HEK293 (cell line): ENCODE data around the gene SYS1.

ENCODE experiments used
- CTCF ChIA-PET: fragments of 350-600 bp; formaldehyde crosslinking; extraction: SDS; loops from one replicate; lab custom pipeline; 2021; ENCODE audit warnings: antibody characterized with exemption; lab: Yijun Ruan, JAX
- POLR2A ChIA-PET: fragments of 300-600 bp; formaldehyde crosslinking; extraction: SDS; loops from one replicate; lab custom pipeline; 2020; ENCODE audit warnings: antibody characterized with exemption, inconsistent platforms; lab: Yijun Ruan, JAX
- H3K27ac ChIP-seq: fragments of 200-500 bp; sonication (Bioruptor generic); 2 replicates; pipeline ENCODE4 v1.5.1; 2014; ENCODE audit warnings: low read depth, low read length, control low read depth, inconsistent platforms; ENCODE audit errors: extremely low read depth
- H3K36me3 ChIP-seq, 2 experiments: fragments of 200-500 bp in 1 of 2; sonication (Bioruptor generic) in 1 of 2; 1 replicate in 1 of 2; 2 replicates in 1 of 2; pipeline ENCODE4 v1.5.1; 2014 to 2017; ENCODE audit warnings: inconsistent platforms in 2 of 2, low read length in 2 of 2; ENCODE audit not compliant: control insufficient read depth in 2 of 2, insufficient read depth in 1 of 2
- H3K4me1 ChIP-seq: fragments of 200-500 bp; sonication (Bioruptor generic); 2 replicates; pipeline ENCODE4 v1.5.1; 2014; ENCODE audit warnings: mild to moderate bottlenecking, low read length, inconsistent platforms; ENCODE audit not compliant: control insufficient read depth, insufficient read depth
- H3K4me3 ChIP-seq: 2 replicates; pipeline ENCODE4 v1.5.1; 2011; ENCODE audit warnings: low read depth, mild to moderate bottlenecking, control low read depth, low read length, moderate library complexity
- H3K9me3 ChIP-seq: fragments of 200-500 bp; sonication (Bioruptor generic); 2 replicates; pipeline ENCODE4 v1.5.1; 2014; ENCODE audit warnings: low read depth, low read length, inconsistent platforms; ENCODE audit not compliant: control insufficient read depth, insufficient read depth
- ATF2 ChIP-seq: fragments of 450-650 bp; formaldehyde crosslinking; IDR thresholded peaks from 2 replicates; pipeline ENCODE4 v1.5.1; 2016; ENCODE audit warnings: missing biosample characterization, missing genetic modification characterization, low read depth
- GLI4 ChIP-seq: fragments of 450-650 bp; formaldehyde crosslinking; IDR thresholded peaks from 2 replicates; pipeline ENCODE4 v1.5.1; 2016; ENCODE audit warnings: missing biosample characterization, missing genetic modification characterization
- GLIS2 ChIP-seq: fragments of 450-650 bp; formaldehyde crosslinking; IDR thresholded peaks from 2 replicates; pipeline ENCODE4 v1.5.1; 2016; ENCODE audit warnings: missing biosample characterization, missing genetic modification characterization
- HIC1 ChIP-seq: fragments of 450-650 bp; formaldehyde crosslinking; IDR thresholded peaks from 2 replicates; pipeline ENCODE4 v1.5.1; 2016; ENCODE audit warnings: missing biosample characterization, missing genetic modification characterization
- KLF1 ChIP-seq: fragments of 450-650 bp; formaldehyde crosslinking; IDR thresholded peaks from 2 replicates; pipeline ENCODE4 v1.5.1; 2016; ENCODE audit warnings: missing biosample characterization, missing genetic modification characterization
- PRDM1 ChIP-seq: fragments of 450-650 bp; formaldehyde crosslinking; IDR thresholded peaks from 2 replicates; pipeline ENCODE4; 2016; ENCODE audit warnings: missing biosample characterization, missing genetic modification characterization
- REPIN1 ChIP-seq: fragments of 450-650 bp; formaldehyde crosslinking; IDR thresholded peaks from 2 replicates; pipeline ENCODE4 v1.5.1; 2017; ENCODE audit warnings: missing biosample characterization, missing genetic modification characterization, low read depth
- ZBTB10 ChIP-seq: fragments of 450-650 bp; formaldehyde crosslinking; IDR thresholded peaks from 2 replicates; pipeline ENCODE4 v1.5.1; 2016; ENCODE audit warnings: missing biosample characterization, missing genetic modification characterization
- ZBTB8A ChIP-seq: fragments of 450-650 bp; formaldehyde crosslinking; IDR thresholded peaks from 2 replicates; pipeline ENCODE4 v1.5.1; 2016; ENCODE audit warnings: missing biosample characterization, missing genetic modification characterization
- ZIC2 ChIP-seq: fragments of 450-650 bp; formaldehyde crosslinking; IDR thresholded peaks from 2 replicates; pipeline ENCODE4 v1.5.1; 2016; ENCODE audit warnings: missing biosample characterization, missing genetic modification characterization
- ZNF140 ChIP-seq: fragments of 450-650 bp; formaldehyde crosslinking; IDR thresholded peaks from 2 replicates; pipeline ENCODE4 v1.5.1; 2016; ENCODE audit warnings: missing biosample characterization, missing genetic modification characterization
- ZNF157 ChIP-seq: fragments of 450-650 bp; formaldehyde crosslinking; IDR thresholded peaks from 2 replicates; pipeline ENCODE4 v1.5.1; 2016; ENCODE audit warnings: missing biosample characterization, missing genetic modification characterization
- ZNF211 ChIP-seq: fragments of 450-650 bp; formaldehyde crosslinking; IDR thresholded peaks from 2 replicates; pipeline ENCODE4 v1.5.1; 2016; ENCODE audit warnings: low read depth, missing biosample characterization, missing genetic modification characterization
- ZNF341 ChIP-seq: fragments of 450-650 bp; formaldehyde crosslinking; IDR thresholded peaks from 2 replicates; pipeline ENCODE4; 2016; ENCODE audit warnings: low read depth, missing biosample characterization, missing genetic modification characterization
- ZNF350 ChIP-seq: fragments of 450-650 bp; formaldehyde crosslinking; IDR thresholded peaks from 2 replicates; pipeline ENCODE4 v1.5.0; 2017; ENCODE audit warnings: missing biosample characterization, mild to moderate bottlenecking, missing genetic modification characterization
- ZNF473 ChIP-seq: fragments of 450-650 bp; formaldehyde crosslinking; IDR thresholded peaks from 2 replicates; pipeline ENCODE4 v1.5.1; 2017; ENCODE audit warnings: missing biosample characterization, missing genetic modification characterization
- ZNF513 ChIP-seq: fragments of 450-650 bp; IDR thresholded peaks from 2 replicates; pipeline ENCODE4 v1.5.1; 2018; ENCODE audit warnings: missing biosample characterization, missing genetic modification characterization
- ZNF518A ChIP-seq: fragments of 450-650 bp; formaldehyde crosslinking; conservative IDR thresholded peaks from 2 replicates; pipeline ENCODE4 v1.5.1; 2016; ENCODE audit warnings: low read depth, missing biosample characterization, missing genetic modification characterization
- ZNF549 ChIP-seq: fragments of 450-650 bp; IDR thresholded peaks from 2 replicates; pipeline ENCODE4 v1.5.1; 2018; ENCODE audit warnings: missing biosample characterization, missing genetic modification characterization, mild to moderate bottlenecking, inconsistent platforms, moderate library complexity
- ZNF561 ChIP-seq: fragments of 450-650 bp; IDR thresholded peaks from 2 replicates; pipeline ENCODE4 v1.5.1; 2018; ENCODE audit warnings: missing biosample characterization, missing genetic modification characterization, borderline replicate concordance
- ZNF768 ChIP-seq: fragments of 450-650 bp; formaldehyde crosslinking; IDR thresholded peaks from 2 replicates; pipeline ENCODE4 v1.5.1; 2018; ENCODE audit warnings: missing biosample characterization, mild to moderate bottlenecking, missing genetic modification characterization
- ZSCAN30 ChIP-seq: fragments of 450-650 bp; IDR thresholded peaks from 2 replicates; pipeline ENCODE4 v1.5.1; 2018; ENCODE audit warnings: missing biosample characterization, mild to moderate bottlenecking, missing genetic modification characterization, moderate library complexity

Gene SYS1

GRCh38 chr20:45366192-45366591 is 3.2 kb downstream of the SYS1 start (continued):
- TF ChIP-seq REPIN1 (tag by site-specific recombination) = no peak
- TF ChIP-seq, all 188 proteins: peak for 0

GRCh38 chr20:45366631-45367030 is 3.7 kb downstream of the SYS1 start:
- no peak overlapping the region for H3K4me3 ChIP-seq
- H3K27ac ChIP-seq = no peak overlapping the region
- peaks cover 0 to 40% of the 10 kb centered on the region in 2 experiments; a peak in 1 of 3 replicates for H3K36me3 ChIP-seq
- no peaks in the 10 kb centered on the region for H3K9me3 ChIP-seq
- ChIA-PET POLR2A (no interaction called here), CTCF (interaction anchor here (1.1 to 1.9 kb wide), 2 partner anchors 47 to 83 kb away, joined by 3 to 5 read pairs; no protein-coding TSS in a partner anchor)
- TF ChIP-seq ZNF561 (tag by site-specific recombination) (no peak), ZNF768 (no peak), GLI4 (no peak), ZSCAN30 (tag by site-specific recombination) (no peak), ZNF473 (tag by site-specific recombination) (no peak), ZNF341 (no peak), ATF2 (tag by site-specific recombination) (no peak), ZNF518A (tag by site-specific recombination) (no peak), KLF1 (tag by site-specific recombination) (no peak), ZNF211 (tag by site-specific recombination) (no peak)
- H3K4me1 ChIP-seq = no peaks in the 10 kb centered on the region; the same call in 1 of the 2 replicates

- H3K9me3 ChIP-seq = no peaks in the 10 kb centered on the region
- H3K4me1 ChIP-seq = no peaks in the 10 kb centered on the region; the same call in 1 of the 2 replicates
- CTCF ChIA-PET = interaction anchor here (0.8 to 1.1 kb wide), 2 partner anchors 69 to 83 kb away, joined by 3 read pairs; no protein-coding TSS in a partner anchor
- POLR2A ChIA-PET = no interaction called here
- H3K4me3 ChIP-seq = no peak overlapping the region
- peaks cover 0 to 40% of the 10 kb centered on the region in 2 experiments; a peak in 1 of 3 replicates for H3K36me3 ChIP-seq
- no peak overlapping the region for H3K27ac ChIP-seq
- TF ChIP-seq HIC1 (tag by site-specific recombination) = no peak
- no peak for TF ChIP-seq ZNF350
- TF ChIP-seq ZNF140 (tag by site-specific recombination) = no peak
- no peak for TF ChIP-seq ZBTB10 (tag by site-specific recombination)
- no peak for TF ChIP-seq PRDM1 (tag by site-specific recombination)
- no peak for TF ChIP-seq ZNF157 (tag by site-specific recombination)
- no peak for TF ChIP-seq ZNF549 (tag by site-specific recombination)
- no peak for TF ChIP-seq ZBTB8A
- TF ChIP-seq GLIS2 (tag by site-specific recombination) = no peak
- TF ChIP-seq ZIC2 = no peak
- no peak for TF ChIP-seq ZNF513 (tag by site-specific recombination)
These were observed 4.2 kb downstream of the SYS1 start for GRCh38 chr20:45367126-45367525.
